CD14-positive monocyte (primary cell): ENCODE measurements around the gene TANC1. TPM values are rescaled to one million over a fixed set of nuclear protein-coding genes. Genes with fewer than 3 reads are reported as not detected.

Experiments
- DNase-seq, 3 donors: peaks; one replicate each; pipeline ENCODE4 v3.0.0-alpha.2; 2011 to 2022
- H2AFZ ChIP-seq: 2 replicates; pipeline ENCODE4 v1.6.0; 2012; ENCODE audit warnings: mild to moderate bottlenecking, low read depth, low read length, inconsistent platforms; ENCODE audit not compliant: insufficient read depth, poor library complexity, severe bottlenecking
- H3K27ac ChIP-seq, 2 donors: 1 replicate in 1 of 2; 2 replicates in 1 of 2; pipeline ENCODE4 v1.5.1; 2012 to 2013; ENCODE audit warnings: low read length in 2 of 2, control low read depth in 1 of 2, inconsistent platforms in 1 of 2, low read depth in 1 of 2, mild to moderate bottlenecking in 1 of 2
- H3K27me3 ChIP-seq, 2 donors: one replicate each; pipeline versions ENCODE4 v1.6.0 to v1.6.1; 2011 to 2013; ENCODE audit warnings: low read length in 2 of 2; ENCODE audit not compliant: control insufficient read depth in 2 of 2, insufficient read depth in 2 of 2
- H3K36me3 ChIP-seq, 2 donors: replicated peaks in 1 of 2; 1 replicate in 1 of 2; 2 replicates in 1 of 2; pipeline versions ENCODE4 v1.5.1 to v1.6.1; 2012 to 2013; ENCODE audit warnings: low read length in 2 of 2, control low read depth in 1 of 2, inconsistent platforms in 1 of 2, mild to moderate bottlenecking in 1 of 2; ENCODE audit not compliant: insufficient read depth in 2 of 2, control insufficient read depth in 1 of 2
- H3K4me1 ChIP-seq, 2 donors: 1 replicate in 1 of 2; 2 replicates in 1 of 2; pipeline versions ENCODE4 v1.5.1 to v1.6.1; 2012 to 2013; ENCODE audit warnings: low read length in 2 of 2, control low read depth in 1 of 2, inconsistent platforms in 1 of 2, mild to moderate bottlenecking in 1 of 2, moderate library complexity in 1 of 2; ENCODE audit not compliant: insufficient read depth in 2 of 2, control insufficient read depth in 1 of 2
- H3K4me2 ChIP-seq: replicated peaks from 2 replicates; pipeline ENCODE3; 2012; ENCODE audit warnings: low read length, moderate library complexity, mild to moderate bottlenecking; ENCODE audit not compliant: poor library complexity, severe bottlenecking; ENCODE audit errors: extremely low read depth
- H3K4me3 ChIP-seq, 3 experiments: fragments of 200-600 bp in 1 of 3; sonication (generic) in 1 of 3; replicated peaks in 1 of 3; 1 replicate in 2 of 3; 2 replicates in 1 of 3; pipeline ENCODE4 v1.5.1; 2011 to 2013; ENCODE audit warnings: low read length in 3 of 3, mild to moderate bottlenecking in 3 of 3, control low read depth in 2 of 3, low read depth in 2 of 3, inconsistent platforms in 1 of 3, moderate library complexity in 1 of 3
- H3K79me2 ChIP-seq: 2 replicates; pipeline ENCODE4 v1.6.0; 2012; ENCODE audit warnings: mild to moderate bottlenecking, control low read depth, inconsistent platforms, low read length, moderate library complexity; ENCODE audit not compliant: insufficient read depth
- H3K9ac ChIP-seq: 2 replicates; pipeline ENCODE4 v1.6.0; 2017; ENCODE audit warnings: low read length, mild to moderate bottlenecking; ENCODE audit not compliant: insufficient read depth, poor library complexity, severe bottlenecking
- H3K9me3 ChIP-seq, 2 donors: replicated peaks in 1 of 2; 1 replicate in 1 of 2; 2 replicates in 1 of 2; pipeline versions ENCODE4 v1.5.1 to v1.6.1; 2012 to 2013; ENCODE audit warnings: low read length in 2 of 2, control low read depth in 1 of 2; ENCODE audit not compliant: control insufficient read depth in 1 of 2, insufficient read depth in 1 of 2
- H4K20me1 ChIP-seq: 2 replicates; pipeline ENCODE4 v1.6.0; 2012; ENCODE audit warnings: mild to moderate bottlenecking, low read length, control low read depth, moderate library complexity; ENCODE audit not compliant: insufficient read depth
- H3K27ac Mint-ChIP-seq, 7 donors: one replicate each; pipeline ENCODE4 v1.8.0; 2020; ENCODE audit warnings: mild to moderate bottlenecking in 7 of 7, mixed read lengths in 7 of 7, moderate library complexity in 6 of 7, inconsistent platforms in 2 of 7
- H3K27me3 Mint-ChIP-seq, 3 donors: one replicate each; pipeline ENCODE4 v1.8.0; 2021 to 2022; ENCODE audit warnings: low read depth in 3 of 3, mild to moderate bottlenecking in 3 of 3, mixed read lengths in 3 of 3, moderate library complexity in 3 of 3, inconsistent platforms in 1 of 3
- H3K36me3 Mint-ChIP-seq, 2 donors: one replicate each; pipeline ENCODE4 v1.8.0; 2020; ENCODE audit warnings: mixed read lengths in 2 of 2, inconsistent platforms in 1 of 2, mild to moderate bottlenecking in 1 of 2
- H3K4me1 Mint-ChIP-seq: one replicate; pipeline ENCODE4 v1.8.0; 2020; ENCODE audit warnings: mild to moderate bottlenecking, mixed read lengths
- H3K4me3 Mint-ChIP-seq, 2 donors: one replicate each; pipeline ENCODE4 v1.8.0; 2020; ENCODE audit warnings: mild to moderate bottlenecking in 2 of 2, mixed read lengths in 2 of 2, moderate library complexity in 1 of 2
- H3K9me3 Mint-ChIP-seq, 7 donors: one replicate each; pipeline ENCODE4 v1.8.0; 2020 to 2022; ENCODE audit warnings: mixed read lengths in 7 of 7, mild to moderate bottlenecking in 6 of 7, moderate library complexity in 6 of 7, inconsistent platforms in 2 of 7
- CTCF ChIP-seq: fragments of 200-600 bp; IDR thresholded peaks from one replicate; pipeline ENCODE4 v1.8.0; 2022; ENCODE audit warnings: antibody characterized with exemption, mild to moderate bottlenecking
- WGBS: methylation state at CpG from one replicate; pipeline ENCODE4 v1.1.5; 2013; ENCODE audit warnings: missing lambda C conversion rate; ENCODE audit not compliant: insufficient coverage; 5-methylcytosine and 5-hydroxymethylcytosine counted together
- intact Hi-C, 2 donors: fragments of 100-400 bp; cut with micrococcal nuclease; formaldehyde crosslinking; loops; one replicate each; pipeline versions ENCODE4 v1.15.0 to v1.15.1; 2023
- polyA plus RNA-seq, 3 donors: library from polyadenylated mRNA; depleted of rRNA in 1 of 3; unstranded in 2 of 3; stranded (reverse) in 1 of 3; fragments of 300-500 nt in 2 of 3; fragments of >200 nt in 1 of 3; fragmentation: Illumina TruSeq in 2 of 3; gene quantifications; 1 replicate in 2 of 3; 2 replicates in 1 of 3; pipeline ENCODE4 v1.2.3, GENCODE V29; 2012 to 2021

Gene TANC1
- polyA plus RNA-seq, 3 donors: 0.04 TPM; not detected in 2

DNA sequence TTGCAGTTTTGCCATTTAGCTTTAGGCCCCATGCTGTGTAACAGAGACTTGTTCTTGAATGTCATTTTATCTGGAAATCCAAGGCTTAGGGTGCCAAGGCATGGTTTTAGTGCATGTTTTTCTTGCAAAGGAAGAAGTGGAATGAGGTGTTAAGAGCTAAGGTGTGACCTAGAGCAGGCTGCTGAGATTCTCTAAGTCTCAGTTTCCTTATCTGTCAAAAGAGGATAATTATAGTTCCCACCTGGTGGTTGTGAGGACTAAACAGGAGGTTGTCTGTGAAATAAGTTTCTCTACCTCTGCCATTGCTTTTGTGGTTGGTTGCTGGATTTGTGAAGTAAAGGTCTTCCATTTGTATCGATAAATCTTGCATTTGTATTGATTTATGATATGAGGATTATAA is 82.0 kb downstream of the TANC1 start:
- no peaks in the 10 kb centered on the region for H3K27me3 ChIP-seq
- H3K4me2 ChIP-seq: no peak overlapping the region
- intact Hi-C loops: no loop called here
- no peaks in the 10 kb centered on the region for H3K4me1 ChIP-seq
- H3K79me2 ChIP-seq: no peaks in the 10 kb centered on the region
- no peak for DNase-seq
- H2AFZ ChIP-seq: no peak overlapping the region
- H3K36me3 ChIP-seq: no peaks in the 10 kb centered on the region
- no peak overlapping the region for H3K27ac Mint-ChIP-seq
- H3K36me3 Mint-ChIP-seq: no peaks in the 10 kb centered on the region
- no peaks in the 10 kb centered on the region for H3K9me3 ChIP-seq
- 100% methylated on average over 1 of the region's 1 CpG for WGBS
- no peaks in the 10 kb centered on the region for H4K20me1 ChIP-seq
- peaks cover 0 to 1% (median 0%) of the 10 kb centered on the region in 3 donors for H3K27me3 Mint-ChIP-seq
- peaks cover 9% of the 10 kb centered on the region for H3K4me1 Mint-ChIP-seq
- H3K27ac ChIP-seq: no peak overlapping the region
- H3K4me3 ChIP-seq: no peak overlapping the region
- H3K4me3 Mint-ChIP-seq: no peak overlapping the region
- peaks cover 0 to 4% (median 0%) of the 10 kb centered on the region in 7 donors for H3K9me3 Mint-ChIP-seq
- no peak for TF ChIP-seq CTCF
- no peak overlapping the region for H3K9ac ChIP-seq

DNA sequence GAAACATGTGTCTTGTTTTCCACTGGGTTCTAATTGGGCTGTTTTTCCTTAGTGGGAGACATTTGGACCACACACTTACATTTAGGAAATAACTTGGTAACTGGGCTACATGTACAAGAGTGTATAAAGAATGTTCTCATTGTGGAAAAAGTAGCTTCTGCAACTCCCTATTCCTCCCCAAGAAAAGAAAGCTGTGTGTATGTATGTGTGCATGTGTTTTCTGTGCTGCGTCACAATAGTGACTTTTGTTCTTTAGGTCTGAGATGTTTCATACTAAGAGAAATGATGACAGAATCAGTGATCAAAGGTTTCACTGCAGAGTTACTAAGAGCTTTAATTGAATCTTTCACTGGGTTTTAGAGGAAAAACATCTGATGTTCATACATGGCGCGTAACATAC is 82.7 kb downstream of the TANC1 start:
- H3K79me2 ChIP-seq: no peaks in the 10 kb centered on the region
- H3K27me3 Mint-ChIP-seq: peaks cover 0 to 1% (median 0%) of the 10 kb centered on the region in 3 donors
- no peaks in the 10 kb centered on the region for H3K27me3 ChIP-seq
- H3K4me1 ChIP-seq: no peaks in the 10 kb centered on the region
- H3K9me3 Mint-ChIP-seq: peaks cover 0 to 4% (median 0%) of the 10 kb centered on the region in 7 donors
- H3K36me3 Mint-ChIP-seq: no peaks in the 10 kb centered on the region
- no peak overlapping the region for H2AFZ ChIP-seq
- no peak overlapping the region for H3K4me3 ChIP-seq
- TF ChIP-seq CTCF: no peak
- no peaks in the 10 kb centered on the region for H4K20me1 ChIP-seq
- no peaks in the 10 kb centered on the region for H3K9me3 ChIP-seq
- H3K27ac ChIP-seq: no peak overlapping the region
- H3K4me3 Mint-ChIP-seq: no peak overlapping the region
- intact Hi-C loops: no loop called here
- H3K4me1 Mint-ChIP-seq: peaks cover 6% of the 10 kb centered on the region
- no peaks in the 10 kb centered on the region for H3K36me3 ChIP-seq
- no peak for DNase-seq
- H3K9ac ChIP-seq: no peak overlapping the region
- H3K27ac Mint-ChIP-seq: no peak overlapping the region
- H3K4me2 ChIP-seq: no peak overlapping the region
- no CpG with 5 or more reads among the region's 3 CpGs for WGBS
